Spinal cord (tissue), 10 donors: ENCODE results near the gene CGB5. TPM values are rescaled to one million over a fixed set of nuclear protein-coding genes. Genes with fewer than 3 reads are reported as not detected.
"Not testable (repeated sequence)": the region's sequence is repeated elsewhere in the genome, so short reads cannot be mapped to it uniquely, and the experiment has no call there.

Experiments
- DNase-seq, 6 donors: peaks; one replicate each; pipeline versions ENCODE4 v3.0.0 to v3.0.0-alpha.2; 2013 to 2015; ENCODE audit warnings: low spot score in 6 of 6, low read depth in 4 of 6
- H3K27ac ChIP-seq: one replicate; pipeline ENCODE4 v1.5.1; 2013; ENCODE audit warnings: low read depth, low read length, control low read depth
- H3K27me3 ChIP-seq: one replicate; pipeline ENCODE4 v1.6.1; 2013; ENCODE audit warnings: low read length; ENCODE audit not compliant: control insufficient read depth, insufficient read depth
- H3K36me3 ChIP-seq: one replicate; pipeline ENCODE4 v1.6.1; 2013; ENCODE audit warnings: low read length; ENCODE audit not compliant: control insufficient read depth, insufficient read depth
- H3K4me1 ChIP-seq: one replicate; pipeline ENCODE4 v1.6.1; 2013; ENCODE audit warnings: low read length; ENCODE audit not compliant: control insufficient read depth, insufficient read depth
- H3K4me3 ChIP-seq: one replicate; pipeline ENCODE4 v1.5.1; 2013; ENCODE audit warnings: low read depth, low read length, control low read depth
- H3K9me3 ChIP-seq: one replicate; pipeline ENCODE4 v1.6.1; 2013; ENCODE audit warnings: low read length; ENCODE audit not compliant: control insufficient read depth, insufficient read depth
- WGBS: methylation state at CpG from one replicate; pipeline ENCODE4 v1.1.5; 2013; ENCODE audit warnings: missing lambda C conversion rate; ENCODE audit not compliant: insufficient coverage; 5-methylcytosine and 5-hydroxymethylcytosine counted together
- polyA plus RNA-seq, 2 donors: library from polyadenylated mRNA; unstranded; fragments of 120-200 nt; gene quantifications; one replicate each; pipeline ENCODE4 v1.2.1, GENCODE V29; 2013; ENCODE audit not compliant: insufficient read length in 2 of 2
- total RNA-seq, 2 donors: library from RNA; depleted of rRNA in 1 of 2; stranded (reverse); fragments of 120-200 nt in 1 of 2; fragments of >200 nt in 1 of 2; gene quantifications; one replicate each; pipeline versions ENCODE4 v1.2.3 to v1.2.4, GENCODE V29; 2013 to 2014
- donor health status: healthy.

CGB5 gene
- total and polyA plus RNA-seq, 4 donors = 1.4 TPM; not detected in 3

DNA sequence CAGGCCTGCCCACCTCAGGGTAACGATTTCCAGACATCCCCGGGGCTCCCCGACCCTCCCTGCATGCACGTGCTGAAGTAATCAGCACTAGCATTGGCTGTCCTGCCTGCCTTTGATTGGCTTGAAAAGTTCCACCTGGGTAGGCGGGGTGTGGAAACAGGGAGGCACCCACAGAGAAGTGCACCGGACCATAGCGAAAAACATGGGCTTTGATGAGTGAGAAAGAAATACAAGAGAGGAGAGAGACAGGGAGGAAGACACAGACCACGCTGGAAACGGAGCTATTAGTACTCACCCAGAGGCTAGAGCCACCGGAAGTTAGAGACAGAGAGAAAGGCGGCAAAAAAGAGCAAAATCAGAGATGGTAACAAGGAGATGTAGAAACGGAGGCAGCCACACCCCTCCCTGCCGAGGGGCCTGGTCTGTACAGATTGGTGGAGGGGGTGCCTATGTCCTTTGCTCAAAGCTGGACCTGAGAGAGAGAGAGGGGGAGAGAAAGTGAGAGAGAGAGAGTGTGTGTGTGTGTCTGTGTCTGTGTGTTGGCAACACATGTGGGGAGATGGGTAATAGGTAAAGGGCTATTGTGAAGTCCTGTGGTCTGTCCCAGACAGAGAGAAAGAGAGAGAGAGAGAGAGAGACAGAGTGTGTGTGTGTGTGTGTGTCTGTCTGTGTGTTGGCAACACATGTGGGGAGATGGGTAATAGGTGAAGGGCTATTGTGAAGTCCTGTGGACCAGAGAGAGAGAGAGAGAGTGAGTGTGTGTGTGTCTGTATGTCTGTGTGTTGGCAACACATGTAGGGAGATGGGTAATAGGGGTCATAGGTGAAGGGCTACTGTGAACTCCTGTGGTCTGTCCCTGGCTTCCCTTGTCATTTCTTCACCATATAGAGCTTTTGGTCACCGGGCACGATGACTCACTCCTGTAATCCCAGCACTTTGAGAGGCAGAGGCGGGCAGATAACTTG lies 22.4 kb upstream of the CGB5 start:
- 45% methylated on average over 11 of the region's 16 CpGs for WGBS
- no peak for DNase-seq
- Histone ChIP-seq H3K36me3 (peaks cover 7% of the 10 kb centered on the region), H3K27me3 (peaks cover 45% of the 10 kb centered on the region), H3K27ac (no peak overlapping the region), H3K9me3 (no peaks in the 10 kb centered on the region), H3K4me1 (peaks cover 31% of the 10 kb centered on the region), H3K4me3 (no peak overlapping the region)

GRCh38 chr19:49022116-49022515 lies 21.5 kb upstream of the CGB5 start:
- Histone ChIP-seq H3K9me3 (no peaks in the 10 kb centered on the region), H3K4me1 (peaks cover 30% of the 10 kb centered on the region), H3K27me3 (peaks cover 43% of the 10 kb centered on the region), H3K4me3 (no peak overlapping the region), H3K36me3 (no peaks in the 10 kb centered on the region), H3K27ac (no peak overlapping the region)
- WGBS = 96% methylated on average over 4 of the region's 9 CpGs
- no peak for DNase-seq

DNA sequence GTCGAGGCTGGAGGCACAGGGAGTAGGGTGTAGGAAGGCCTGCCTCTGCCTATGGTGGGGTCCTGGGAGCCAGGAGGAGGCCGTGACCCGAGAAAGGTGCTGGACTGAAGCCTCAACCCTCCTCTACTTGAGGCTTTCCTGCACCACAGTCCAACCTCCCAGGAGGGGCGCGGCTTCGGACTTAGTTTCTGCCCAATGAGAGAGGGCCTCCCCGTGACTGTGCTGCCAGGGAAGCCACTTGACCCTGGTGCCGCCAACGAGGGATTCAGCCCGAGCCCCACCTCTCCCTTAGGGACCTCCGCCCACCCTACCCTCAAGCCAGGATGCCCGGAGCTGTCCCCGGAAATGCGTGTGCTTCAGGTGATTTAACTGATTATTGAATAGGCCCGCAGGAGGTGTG lies 19.4 kb upstream of the CGB5 start, which contains the start of gene CGB3:
CGB3 (minus strand) TSS at position 101 of the 400 bp plus-strand sequence. CDS start 362 bp downstream, outside the sequence.
- not testable (repeated sequence) for H3K27ac ChIP-seq, H3K4me1 ChIP-seq, H3K4me3 ChIP-seq, H3K9me3 ChIP-seq, H3K36me3 ChIP-seq, DNase-seq
- no CpG with 5 or more reads among the region's 15 CpGs for WGBS
- peaks cover 24% of the 10 kb centered on the region for H3K27me3 ChIP-seq

- not testable (repeated sequence) for H3K36me3 ChIP-seq, H3K9me3 ChIP-seq, DNase-seq, H3K27ac ChIP-seq, H3K4me3 ChIP-seq, H3K4me1 ChIP-seq
- WGBS = no CpG with 5 or more reads among the region's 6 CpGs
- peaks cover 15% of the 10 kb centered on the region for H3K27me3 ChIP-seq
Measured at GRCh38 chr19:49025088-49025487, 18.6 kb upstream of the CGB5 start.

DNA sequence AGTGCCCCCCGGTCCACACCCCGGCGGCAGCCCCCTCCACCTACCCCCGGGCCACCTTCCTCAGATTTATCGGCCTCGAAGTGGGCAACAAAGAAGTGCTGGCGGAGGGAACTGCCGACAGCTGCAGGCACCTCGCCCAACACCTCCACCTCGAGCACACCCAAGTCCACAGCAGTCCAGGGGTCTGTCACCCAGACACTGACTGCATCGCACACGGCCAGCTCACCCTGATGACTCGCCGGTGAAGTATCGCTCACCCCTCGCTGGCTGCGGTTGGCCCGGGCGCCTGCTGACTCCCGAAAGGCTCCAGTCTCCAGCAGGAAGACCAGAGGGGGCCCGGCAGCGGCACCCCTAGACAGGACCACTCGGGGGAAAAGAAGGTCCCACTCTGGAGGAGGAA lies 18.0 kb upstream of the CGB5 start:
- not testable (repeated sequence) for H3K27ac ChIP-seq, H3K4me1 ChIP-seq, H3K4me3 ChIP-seq, H3K9me3 ChIP-seq, H3K27me3 ChIP-seq, DNase-seq, H3K36me3 ChIP-seq
- 93% methylated on average over 16 of the region's 23 CpGs for WGBS

- WGBS = 95% methylated on average over 3 of the region's 9 CpGs
- H3K27ac ChIP-seq, H3K36me3 ChIP-seq, H3K4me3 ChIP-seq, DNase-seq, H3K27me3 ChIP-seq, H3K9me3 ChIP-seq, H3K4me1 ChIP-seq: not testable (repeated sequence)
Measured at GRCh38 chr19:49028686-49029085, 15.0 kb upstream of the CGB5 start.

DNA sequence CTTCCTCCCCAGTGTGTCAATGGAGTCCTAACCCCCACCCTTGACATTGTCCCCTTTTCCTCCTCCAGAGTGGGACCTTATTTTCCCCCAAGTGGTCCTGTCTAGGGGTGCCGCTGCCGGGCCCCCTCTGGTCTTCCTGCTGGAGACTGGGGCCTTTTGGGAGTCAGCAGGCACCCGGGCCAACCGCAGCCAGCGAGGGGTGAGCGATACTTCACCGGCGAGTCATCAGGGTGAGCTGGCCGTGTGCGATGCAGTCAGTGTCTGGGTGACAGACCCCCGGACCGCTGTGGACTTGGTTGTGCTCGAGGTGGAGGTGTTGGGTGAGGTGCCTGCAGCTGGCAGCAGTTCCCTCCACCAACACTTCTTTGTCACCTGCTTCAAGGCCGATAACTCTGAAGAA lies 13.9 kb upstream of the CGB5 start:
- H3K4me3 ChIP-seq, H3K27me3 ChIP-seq, H3K36me3 ChIP-seq, DNase-seq, H3K27ac ChIP-seq, H3K4me1 ChIP-seq, H3K9me3 ChIP-seq: not testable (repeated sequence)
- WGBS = 88% methylated on average over 8 of the region's 14 CpGs

- not testable (repeated sequence) for H3K4me3 ChIP-seq, H3K9me3 ChIP-seq, H3K27me3 ChIP-seq, DNase-seq, H3K27ac ChIP-seq, H3K36me3 ChIP-seq, H3K4me1 ChIP-seq
- no CpG with 5 or more reads among the region's 8 CpGs for WGBS
Measured at GRCh38 chr19:49030323-49030722, 13.3 kb upstream of the CGB5 start.

- H3K4me1 ChIP-seq, H3K27me3 ChIP-seq, H3K4me3 ChIP-seq, H3K27ac ChIP-seq, DNase-seq, H3K9me3 ChIP-seq, H3K36me3 ChIP-seq: not testable (repeated sequence)
- WGBS = 78% methylated on average over 2 of the region's 28 CpGs
Measured at GRCh38 chr19:49031642-49032301, 11.9 kb upstream of the CGB5 start, which contains the start of gene CGB2. Gene CGB2, plus strand, starts transcription at chr19:49031890. Its CDS starts 206 bp downstream, at chr19:49032096.
